DMS 273 (cell line): ENCODE data around the gene MPHOSPH6.
"Not testable (repeated sequence)": the region's sequence is repeated elsewhere in the genome, so short reads cannot be mapped to it uniquely, and the experiment has no call there.

Experiments used
- DNase-seq: peaks from one replicate; lab custom pipeline; 2025; ENCODE audit not compliant: unreplicated experiment; lab: John Stamatoyannopoulos, UW

The MPHOSPH6 gene

DNA sequence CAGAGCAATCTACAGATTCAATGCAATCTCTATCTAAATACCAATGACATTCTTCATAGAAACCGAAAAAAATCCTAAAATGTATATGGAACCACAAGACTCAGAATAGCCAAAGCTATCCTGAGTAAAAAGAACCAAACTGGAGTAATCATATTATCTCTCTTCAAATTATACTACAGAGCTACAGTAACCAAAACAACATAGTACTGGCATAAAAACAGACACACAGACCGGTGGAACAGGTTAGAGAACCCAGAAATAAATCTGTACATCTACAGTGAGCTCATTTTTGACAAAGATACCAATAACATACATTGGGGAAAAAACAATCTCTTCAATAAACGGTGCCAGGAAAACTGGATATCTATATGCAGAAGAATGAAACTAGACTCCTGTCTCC, 45.4 kb downstream of the MPHOSPH6 start:
- no peak for DNase-seq

- no peak for DNase-seq
Observed at GRCh38 chr16:82119405-82119804, 50.6 kb downstream of the MPHOSPH6 start.

DNA sequence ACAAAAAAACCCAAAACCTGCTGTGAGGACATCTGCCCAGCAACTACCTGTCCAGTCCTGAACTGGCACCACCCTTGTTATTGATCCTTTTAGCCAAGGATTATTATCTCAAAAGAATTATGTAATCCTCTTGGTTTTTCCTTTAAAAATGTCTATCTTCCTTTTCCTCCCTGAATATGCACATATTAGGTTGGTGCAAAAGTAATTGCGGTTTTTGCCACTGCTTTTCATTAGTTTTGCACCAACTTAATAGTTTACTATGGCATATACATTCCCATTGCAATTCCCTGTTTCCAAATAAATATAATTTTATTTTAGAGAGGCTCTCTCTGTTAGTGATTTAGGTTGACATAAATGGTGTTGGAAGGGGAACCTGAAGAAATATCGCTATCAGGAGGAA, 51.3 kb downstream of the MPHOSPH6 start:
- DNase-seq, result no peak

GRCh38 chr16:82116535-82116934, 53.5 kb downstream of the MPHOSPH6 start:
- no peak for DNase-seq

- no peak for DNase-seq
Observed at GRCh38 chr16:82113741-82114140, 56.3 kb downstream of the MPHOSPH6 start.

- DNase-seq, result no peak
Observed at GRCh38 chr16:82111944-82112343, 58.1 kb downstream of the MPHOSPH6 start.

DNA sequence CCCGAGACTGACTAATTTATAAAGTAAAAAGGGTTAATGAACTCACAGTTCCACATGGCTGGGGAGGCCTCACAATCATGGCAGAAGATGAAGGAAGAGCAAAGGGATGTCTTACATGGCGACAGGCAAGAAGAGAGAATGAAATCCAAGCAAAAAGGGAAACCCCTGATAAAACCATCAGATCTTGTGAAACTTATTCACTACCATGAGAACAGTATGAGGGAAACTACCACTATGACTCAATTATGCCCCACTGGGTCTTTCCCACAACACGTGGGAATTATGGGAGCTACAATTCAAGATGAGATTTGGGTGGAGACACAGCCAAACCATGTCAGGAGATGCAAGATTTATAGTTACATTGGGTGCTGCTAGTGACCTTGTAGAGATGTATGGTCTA, 60.8 kb downstream of the MPHOSPH6 start:
- DNase-seq, result not testable (repeated sequence)

- no peak for DNase-seq
Observed at GRCh38 chr16:82108774-82109173, 61.2 kb downstream of the MPHOSPH6 start.

DNA sequence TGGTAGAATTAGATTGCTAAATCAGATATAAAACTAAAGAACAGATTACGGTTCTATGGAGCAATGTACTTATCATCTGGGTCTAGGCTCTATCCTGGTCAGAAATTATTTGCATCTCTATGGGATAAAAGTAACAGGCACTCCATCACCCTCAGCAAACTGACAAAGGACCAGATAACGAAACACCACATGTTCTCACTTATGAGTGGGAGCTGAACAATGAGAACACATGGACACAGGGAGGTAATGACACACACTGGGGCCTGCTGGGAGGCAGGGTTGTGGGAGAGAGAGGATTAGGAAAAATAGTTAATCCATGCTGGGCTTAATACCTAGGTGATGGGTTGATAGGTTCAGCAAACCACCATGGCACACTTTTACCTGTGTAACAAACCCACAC, 61.9 kb downstream of the MPHOSPH6 start:
- no peak for DNase-seq

- DNase-seq, result no peak
Observed at GRCh38 chr16:82105107-82105506, 64.9 kb downstream of the MPHOSPH6 start.
